ENCODE results near the gene DNAJC18.

DNAJC18 gene

DNA sequence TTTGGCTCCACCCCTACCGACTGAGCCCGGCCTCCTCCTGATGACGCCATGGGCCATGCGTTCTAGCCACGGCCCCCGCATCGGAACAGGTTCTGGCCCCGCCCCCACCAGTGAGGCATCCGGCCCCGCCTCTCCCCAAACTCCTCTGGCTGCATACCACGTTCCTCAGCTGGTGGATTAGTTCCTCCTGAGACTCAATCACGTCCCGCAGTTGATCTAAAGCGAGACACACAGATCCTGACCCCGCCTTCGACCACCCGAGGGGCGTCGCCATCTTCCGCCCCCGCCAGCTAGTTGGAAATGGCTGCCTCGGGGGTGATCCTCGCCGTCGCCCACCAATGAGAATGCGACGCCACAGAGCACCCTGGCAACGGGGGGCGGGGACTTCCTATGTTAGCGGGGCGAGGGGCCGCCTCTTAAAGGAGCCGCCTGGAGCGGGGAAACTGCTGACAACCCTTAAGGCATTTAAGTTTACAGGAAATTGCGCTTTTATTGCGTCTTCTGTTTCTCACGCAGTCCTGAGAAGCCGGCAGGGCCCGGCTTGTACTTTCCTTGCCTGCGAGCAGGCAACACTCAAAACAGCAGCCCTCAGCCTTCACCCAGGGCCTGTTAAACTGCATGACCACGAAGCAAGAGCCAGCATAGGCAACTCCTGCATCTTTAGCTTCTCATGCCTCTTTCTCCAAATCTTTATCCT lies 35.4 kb downstream of the DNAJC18 start, which contains the start of gene SPATA24:
SPATA24 (minus strand) TSS at position 303 of the 697 bp plus-strand sequence; CDS start at position 274, 29 bp downstream.
- DNase-seq (ENCODE audit: low spot score): peak; percentile 98

DNA sequence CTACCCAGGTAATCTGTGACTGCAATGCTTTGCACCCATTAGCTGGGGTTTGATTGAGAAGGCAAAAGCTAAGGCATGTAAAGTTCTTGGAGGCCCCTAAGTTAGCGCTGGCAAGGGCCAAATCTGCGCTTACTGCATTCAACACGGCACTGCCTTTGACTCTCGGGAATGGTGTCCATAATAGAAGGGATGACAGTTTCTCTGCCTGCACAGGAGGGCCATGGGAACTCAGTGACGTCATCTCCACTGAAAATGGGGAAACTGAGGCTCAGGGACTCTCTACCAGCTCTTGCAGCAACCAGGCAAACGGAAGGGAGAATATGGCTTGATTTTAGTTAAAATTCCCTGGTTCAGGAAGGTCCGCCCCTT lies 35.9 kb downstream of the DNAJC18 start:
- no peak for DNase-seq (ENCODE audit: low spot score)

DNA sequence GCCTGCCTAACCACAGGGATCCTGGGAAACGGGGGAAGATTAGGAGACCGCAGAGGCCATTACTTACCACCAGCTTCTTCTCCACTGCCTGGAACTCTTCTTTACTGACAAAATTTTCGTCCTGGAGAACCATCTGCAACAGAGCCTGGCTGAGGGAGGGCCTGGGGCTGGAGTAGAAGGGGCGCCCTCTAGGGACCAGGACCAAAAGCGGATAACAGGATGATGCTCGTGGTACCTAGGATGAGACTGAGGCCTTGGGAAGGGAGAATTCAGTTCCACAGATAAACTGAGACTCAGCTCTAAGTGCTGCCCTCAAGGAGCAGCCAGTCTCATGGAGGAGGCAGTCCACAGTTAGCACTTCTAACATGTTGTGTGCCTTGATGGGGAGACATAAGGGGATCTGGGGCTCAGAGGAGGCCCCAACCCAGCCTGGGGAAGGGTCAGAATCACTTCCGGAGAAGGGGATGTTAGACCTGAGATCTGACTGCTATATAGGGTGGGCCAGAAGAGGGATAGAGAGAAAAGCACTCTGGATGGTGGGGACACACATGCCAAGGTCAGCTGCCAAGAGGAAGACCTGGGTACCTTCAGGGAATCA lies 36.7 kb downstream of the DNAJC18 start:
- no peak for DNase-seq (ENCODE audit: low spot score)

DNA sequence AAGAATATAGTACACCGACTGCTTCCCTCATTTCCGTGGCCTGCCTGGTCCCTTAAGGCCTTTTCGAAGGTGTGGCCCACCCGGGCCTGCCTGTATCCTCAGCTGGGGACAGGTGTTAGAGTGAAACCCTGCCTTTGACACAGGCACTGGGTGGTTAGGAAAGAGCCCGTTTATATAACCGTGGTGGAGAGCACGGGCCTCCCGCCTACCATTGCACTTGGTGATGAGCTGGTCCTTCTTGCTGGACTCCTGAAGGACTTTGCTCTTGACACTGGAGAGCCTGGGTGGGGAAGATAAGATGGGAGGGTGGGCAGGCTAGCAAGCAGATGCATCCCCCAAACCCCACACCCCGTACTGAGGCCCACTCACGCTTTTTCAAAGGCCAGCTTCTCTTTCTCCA lies 37.8 kb downstream of the DNAJC18 start:
- no peak for DNase-seq (ENCODE audit: low spot score)

DNA sequence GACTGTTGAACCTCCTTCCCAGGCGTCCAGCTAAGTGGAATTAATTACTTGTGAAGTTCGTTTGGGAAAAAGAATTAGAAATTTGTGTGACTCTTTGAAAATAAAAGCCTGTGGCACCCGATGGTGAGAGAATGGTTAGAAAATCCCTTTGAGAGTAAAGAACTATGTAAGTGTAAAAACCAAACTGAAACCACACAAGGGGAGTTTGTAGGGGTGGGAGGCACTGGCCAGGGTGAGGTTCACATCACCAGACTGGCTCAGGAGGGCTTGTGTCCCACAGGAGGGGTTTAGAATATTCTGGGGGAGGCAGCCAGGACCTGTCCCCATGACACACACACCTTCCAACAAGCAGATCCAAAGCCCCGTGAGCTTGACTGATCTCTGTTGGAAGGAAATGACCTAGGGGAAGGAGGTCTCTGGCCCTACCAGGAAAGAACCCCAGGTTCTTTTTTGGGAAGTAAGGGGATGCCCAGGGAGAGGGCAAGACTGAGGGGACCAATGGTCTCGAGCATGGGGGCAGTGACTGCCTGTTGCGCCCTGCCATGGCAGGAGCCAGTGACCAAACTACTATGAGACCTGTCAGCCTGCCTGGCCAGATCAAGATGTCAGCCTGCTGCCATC lies 39.7 kb downstream of the DNAJC18 start:
- no peak for DNase-seq (ENCODE audit: low spot score)

DNA sequence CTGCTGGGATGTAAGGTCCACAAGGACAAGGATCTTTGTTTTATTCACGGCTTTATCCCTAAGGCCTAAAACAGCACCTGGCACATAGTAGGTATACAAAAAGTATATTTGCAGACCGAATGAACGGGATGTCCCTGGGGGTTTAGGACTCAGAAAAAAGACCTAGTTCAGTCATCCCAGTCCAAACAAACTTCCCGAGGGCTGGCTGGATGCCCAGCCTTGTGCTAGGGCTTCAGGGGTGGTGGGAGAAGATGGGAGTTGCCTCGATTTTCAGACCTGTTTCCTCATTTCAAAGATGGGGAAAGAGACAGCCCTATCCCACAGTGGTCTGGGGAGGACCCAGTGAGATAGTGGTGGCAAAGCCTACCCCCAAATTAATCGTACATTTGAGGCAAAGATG lies 41.4 kb downstream of the DNAJC18 start:
- no peak for DNase-seq (ENCODE audit: low spot score)

DNA sequence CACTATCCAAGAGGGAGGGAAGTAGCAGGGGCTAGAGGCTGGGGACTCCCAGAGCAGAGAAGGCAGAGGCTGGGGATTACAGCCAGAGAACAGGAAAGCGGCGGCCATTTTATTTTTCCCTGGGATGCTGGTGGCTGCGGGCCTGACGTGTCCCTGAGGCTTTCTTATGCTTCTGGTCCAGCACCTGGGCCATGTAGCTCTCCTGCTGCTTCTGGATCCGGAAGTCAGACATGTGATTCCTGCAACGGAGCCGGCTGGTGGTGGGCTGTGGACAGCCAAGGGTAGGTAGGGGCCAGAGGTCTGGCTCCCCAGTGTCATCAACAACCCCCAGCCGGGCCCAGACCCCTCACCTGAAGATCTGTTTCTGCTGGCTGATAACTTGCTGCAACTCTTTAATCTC lies 42.6 kb downstream of the DNAJC18 start:
- no peak for DNase-seq (ENCODE audit: low spot score)

DNA sequence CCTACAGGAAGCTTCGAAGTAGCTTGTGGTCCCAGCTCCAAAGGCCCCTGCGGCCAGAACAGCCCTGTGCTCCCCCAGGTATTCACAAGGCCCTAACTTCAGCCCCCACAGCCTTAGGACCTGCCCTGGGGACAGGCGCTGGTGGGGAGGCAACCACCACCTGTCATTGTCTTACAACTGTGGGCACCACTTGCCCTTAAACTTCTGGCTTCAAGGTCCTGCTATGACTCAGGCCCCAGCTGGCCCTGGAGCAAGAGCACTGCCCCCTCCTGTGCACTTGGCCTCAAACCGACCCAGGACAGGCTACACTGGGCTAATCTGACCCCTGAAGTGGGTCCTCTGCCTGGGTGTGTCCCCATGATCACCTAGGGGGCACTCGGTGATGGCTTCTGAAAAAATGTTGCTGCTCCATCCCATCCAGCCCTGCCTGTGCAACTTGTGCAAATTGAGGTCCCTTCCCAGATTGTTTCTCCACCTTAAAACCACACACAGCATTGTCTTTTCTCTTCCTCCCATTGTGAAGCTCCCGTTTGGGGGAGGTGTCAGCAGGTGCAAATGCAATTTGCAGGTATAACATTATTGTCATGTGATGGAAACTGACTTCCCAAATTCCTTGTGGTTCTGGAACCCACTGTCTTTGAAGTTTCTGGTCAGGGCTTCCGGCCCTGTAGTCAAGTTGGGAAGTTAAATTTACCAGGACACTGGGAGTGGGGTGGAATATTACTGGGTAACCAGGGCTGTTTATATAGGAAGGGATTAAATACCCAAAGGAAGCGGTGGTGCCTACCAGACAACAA lies 43.3 kb downstream of the DNAJC18 start:
- no peak for DNase-seq (ENCODE audit: low spot score)

DNA sequence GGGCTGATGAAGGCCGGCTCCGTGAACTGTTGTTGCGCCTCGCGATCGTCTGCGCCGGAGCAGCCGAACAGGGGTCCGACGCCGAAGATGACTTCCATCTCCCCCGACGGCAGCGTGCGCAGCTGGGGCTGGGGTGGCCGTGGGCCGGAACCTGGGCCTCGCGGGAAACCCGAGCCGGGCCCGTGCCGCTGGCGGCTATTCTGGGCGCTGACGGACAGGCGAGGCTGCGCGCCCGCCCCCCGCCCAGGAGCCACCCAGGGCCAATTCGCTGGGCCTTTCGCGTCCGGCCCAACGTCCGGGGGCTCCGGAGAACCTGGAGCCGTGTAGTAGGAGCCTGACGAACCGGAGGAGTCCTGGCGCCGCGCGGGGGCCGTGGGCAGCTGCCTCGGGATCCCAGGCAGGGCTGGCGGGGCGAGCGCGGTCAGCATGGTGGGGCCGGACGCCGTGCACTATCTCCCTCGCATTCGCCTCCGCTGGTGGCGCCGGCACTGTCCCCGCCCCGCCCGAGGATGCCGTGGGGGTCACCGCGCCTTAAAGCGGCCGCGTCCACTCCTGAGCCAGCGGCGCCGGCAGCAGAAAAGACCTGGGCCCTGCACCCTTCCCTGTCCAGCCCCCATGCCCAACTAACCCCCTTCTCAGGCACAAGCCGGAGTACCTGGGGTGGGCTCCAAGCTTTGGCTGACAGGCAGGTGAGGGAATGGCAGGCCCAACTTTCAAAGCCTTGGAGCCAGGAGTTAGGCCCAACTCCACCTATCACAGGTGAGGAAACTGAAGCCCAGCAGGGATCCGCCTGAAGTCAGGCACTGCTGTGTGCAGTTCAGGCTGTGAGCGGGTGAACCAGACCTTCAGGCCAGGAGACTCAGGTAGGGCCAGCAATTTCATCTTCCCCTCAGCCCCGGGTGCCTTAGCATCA lies 44.4 kb downstream of the DNAJC18 start, which contains the start of gene PROB1:
PROB1 (minus strand) TSS at position 451 of the 913 bp plus-strand sequence; CDS start at position 428, 23 bp downstream.
- DNase-seq (ENCODE audit: low spot score): peak; percentile 61

DNA sequence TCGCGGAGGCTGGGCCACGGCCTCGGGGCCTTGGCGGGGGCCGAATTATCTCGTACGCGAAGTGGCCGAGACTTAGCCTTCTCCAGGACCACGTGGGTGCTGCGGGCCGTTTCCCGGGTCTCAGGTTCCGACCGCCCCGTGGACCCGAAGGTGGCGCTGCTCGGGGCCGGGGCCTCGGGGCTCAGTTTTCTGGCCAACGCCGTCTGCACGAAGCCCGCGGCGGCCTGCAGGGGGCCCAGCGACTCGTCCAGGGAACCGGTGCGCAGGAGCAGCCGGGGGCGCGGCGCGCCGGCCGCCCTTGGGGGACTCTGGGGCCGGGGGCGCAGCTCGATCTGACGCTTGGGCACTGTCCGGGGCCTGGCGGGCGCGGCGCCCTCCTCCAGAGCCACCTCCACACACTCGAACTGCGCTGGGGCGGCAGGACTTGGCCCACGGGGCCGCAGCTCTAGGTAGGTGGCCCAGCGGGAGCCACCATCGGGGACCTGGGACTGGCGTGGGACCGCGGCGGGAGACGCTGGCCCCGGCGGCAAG lies 45.1 kb downstream of the DNAJC18 start:
- DNase-seq (ENCODE audit: low spot score): peak; percentile 59

DNA sequence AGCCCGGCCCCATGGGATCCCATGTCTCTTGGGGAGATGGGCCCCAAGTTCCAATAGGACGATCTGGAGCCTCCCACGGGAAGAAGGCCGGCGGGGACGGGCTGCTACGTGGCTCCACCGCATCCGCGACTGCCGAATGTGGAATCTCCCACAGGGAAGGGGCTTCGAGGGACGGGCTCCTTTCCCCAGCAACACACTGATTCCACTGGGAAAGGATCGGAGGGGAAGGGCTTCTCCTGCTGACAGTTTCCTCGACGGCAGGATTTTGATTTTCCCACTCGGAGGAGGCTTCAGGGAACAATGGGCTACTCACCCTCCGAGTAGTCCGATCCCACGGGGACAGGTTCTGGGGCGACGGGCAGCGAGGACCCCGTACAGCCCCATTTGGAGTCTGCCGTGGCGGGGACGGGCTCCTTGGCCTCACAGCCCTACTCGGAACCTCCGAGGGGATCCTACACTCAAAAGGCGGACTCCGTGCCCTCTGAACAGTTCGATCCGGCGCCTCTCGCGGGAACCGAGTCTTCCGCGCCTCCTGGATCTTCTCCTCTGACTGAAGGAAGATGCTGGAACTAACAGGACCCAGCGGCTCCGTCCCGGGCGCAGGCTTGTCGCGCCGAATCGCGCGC lies 45.7 kb downstream of the DNAJC18 start:
- no peak for DNase-seq (ENCODE audit: low spot score)

DNA sequence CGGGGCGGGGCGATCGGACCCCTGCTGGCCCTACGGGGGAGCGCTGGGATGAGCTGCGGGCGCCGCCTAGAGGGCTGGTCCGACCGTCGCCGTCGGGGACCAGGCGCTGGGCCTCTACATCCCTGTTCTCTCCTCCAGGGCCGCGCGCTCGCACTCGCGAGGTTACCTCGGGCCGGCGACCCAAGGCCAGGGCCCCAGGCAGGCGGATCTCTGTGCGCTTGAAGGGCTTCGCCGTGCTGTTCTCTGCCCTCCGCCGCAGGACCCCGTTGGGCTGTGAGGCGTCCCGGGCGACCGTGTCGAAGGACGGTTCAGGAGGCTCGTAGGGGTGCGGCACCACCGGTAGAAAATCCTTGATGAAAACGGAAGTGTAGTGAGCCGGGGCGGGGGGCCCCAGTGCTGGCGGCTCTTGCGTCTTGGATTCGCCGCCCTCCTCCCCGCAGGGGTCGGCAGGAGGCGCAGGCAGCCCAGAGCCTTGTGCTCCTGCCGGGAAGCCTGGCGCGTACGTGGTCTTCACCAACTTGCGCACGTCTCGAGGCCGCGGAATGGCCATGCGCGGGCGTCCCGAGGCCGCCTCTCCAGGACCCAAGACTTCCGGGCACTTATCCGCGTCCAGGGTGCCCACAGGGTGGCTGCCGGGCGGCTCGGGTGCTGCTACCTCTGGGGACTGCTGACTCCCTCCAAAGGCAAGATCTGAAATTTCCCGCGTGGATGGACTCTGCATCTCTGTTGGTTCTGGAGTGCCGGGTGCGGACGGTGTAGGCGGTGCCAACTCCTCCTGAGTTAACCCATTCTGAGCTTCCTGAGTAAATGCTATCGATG lies 46.4 kb downstream of the DNAJC18 start:
- DNase-seq (ENCODE audit: low spot score): peak; percentile 70

DNA sequence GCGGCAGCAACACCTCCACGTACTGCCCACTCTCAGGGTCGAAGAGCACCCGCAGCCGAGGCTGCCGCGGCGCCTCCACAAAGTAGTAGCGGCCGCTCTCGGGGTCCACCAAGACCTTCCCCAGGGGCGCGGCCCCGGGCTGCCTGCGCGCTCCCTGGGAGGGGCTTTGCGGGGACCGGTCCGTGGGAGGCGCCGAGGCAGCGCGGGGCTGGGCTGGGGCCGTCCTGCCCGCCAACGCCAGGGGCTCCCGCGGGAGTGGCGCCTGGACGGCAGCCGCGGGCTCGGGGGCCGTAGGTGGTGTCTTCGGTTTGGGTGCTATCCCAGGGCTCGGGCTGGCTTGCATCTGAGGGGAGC lies 47.0 kb downstream of the DNAJC18 start:
- DNase-seq (ENCODE audit: low spot score): no peak

DNA sequence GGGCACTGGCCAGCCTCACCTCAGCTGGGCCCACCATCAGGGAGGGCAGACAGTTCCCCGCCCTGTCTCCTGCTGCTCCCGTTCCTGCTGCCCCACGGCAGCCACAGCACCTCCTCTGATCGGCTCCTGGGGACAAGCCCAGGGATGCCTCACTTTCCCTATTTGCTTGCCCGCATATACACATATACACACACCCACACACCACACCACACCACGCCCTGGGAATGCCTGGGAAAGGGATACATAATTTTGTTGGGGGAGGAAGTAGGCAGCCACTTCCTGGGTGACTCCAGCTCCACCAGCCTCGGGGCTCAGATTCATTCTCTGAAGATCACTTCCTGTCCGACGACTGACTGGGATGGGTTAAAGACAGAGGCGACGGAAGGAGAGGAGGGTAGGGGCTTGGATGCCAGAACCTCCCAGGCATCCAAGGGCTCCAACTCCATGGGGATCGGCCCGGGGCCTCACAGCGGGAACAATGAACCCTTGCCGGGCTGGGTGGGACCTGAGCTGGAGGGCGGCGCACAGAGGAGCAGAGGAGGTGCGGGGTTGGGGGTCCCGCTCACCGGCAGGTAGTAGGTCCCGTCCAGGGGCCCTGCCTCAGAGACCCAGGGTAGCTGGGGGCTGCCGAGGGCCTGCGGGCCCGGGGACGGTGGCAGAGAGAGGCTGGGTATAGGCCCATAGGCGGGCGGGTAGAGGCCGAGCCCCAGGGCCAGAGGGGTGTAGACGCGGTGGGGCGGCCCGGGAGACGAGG lies 47.6 kb downstream of the DNAJC18 start:
- no peak for DNase-seq (ENCODE audit: low spot score)

DNA sequence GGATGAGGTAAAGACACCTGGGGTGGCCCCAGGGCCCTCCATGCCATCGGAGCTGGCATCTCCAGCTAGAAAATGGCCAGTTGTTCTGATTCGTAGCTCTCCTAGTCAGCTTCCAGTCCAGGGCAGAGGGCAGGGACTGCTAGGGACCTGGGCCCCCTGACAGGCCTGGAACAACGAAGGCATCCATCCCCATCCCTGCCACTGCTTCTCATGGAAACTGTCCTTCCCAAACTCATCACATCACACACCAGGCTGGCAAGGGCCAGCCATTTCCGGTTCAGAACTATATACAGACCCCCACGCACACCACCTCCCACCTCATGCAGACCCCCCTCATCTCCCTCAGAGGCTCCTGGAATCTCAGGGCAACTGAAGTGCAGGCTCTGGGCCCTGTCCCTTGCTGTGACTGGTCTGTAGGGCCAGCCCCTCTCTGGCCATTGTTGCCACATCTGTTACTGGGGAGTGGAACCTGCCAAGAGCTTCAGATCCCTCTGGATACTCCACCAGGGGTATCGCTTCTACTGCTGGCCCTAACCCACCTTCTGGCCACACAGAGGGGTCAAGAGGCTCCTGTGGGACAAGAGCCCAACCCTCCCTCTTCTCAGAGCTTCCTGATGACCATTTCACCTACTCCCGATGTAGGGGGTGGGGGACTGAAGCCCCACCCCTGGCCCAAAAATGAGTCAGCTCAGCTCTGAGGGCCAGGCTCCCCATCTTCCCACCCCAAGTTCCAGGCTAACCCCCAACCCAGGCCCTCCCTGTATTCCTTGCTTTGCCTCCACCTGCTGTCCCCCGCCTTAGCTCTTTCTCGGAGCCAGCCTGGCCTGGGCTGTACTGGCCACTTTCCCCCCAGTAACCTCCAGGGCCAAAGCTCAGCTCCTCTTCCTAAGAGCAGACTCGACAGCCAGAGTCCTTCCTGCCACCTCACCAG lies 48.4 kb downstream of the DNAJC18 start:
- no peak for DNase-seq (ENCODE audit: low spot score)

DNA sequence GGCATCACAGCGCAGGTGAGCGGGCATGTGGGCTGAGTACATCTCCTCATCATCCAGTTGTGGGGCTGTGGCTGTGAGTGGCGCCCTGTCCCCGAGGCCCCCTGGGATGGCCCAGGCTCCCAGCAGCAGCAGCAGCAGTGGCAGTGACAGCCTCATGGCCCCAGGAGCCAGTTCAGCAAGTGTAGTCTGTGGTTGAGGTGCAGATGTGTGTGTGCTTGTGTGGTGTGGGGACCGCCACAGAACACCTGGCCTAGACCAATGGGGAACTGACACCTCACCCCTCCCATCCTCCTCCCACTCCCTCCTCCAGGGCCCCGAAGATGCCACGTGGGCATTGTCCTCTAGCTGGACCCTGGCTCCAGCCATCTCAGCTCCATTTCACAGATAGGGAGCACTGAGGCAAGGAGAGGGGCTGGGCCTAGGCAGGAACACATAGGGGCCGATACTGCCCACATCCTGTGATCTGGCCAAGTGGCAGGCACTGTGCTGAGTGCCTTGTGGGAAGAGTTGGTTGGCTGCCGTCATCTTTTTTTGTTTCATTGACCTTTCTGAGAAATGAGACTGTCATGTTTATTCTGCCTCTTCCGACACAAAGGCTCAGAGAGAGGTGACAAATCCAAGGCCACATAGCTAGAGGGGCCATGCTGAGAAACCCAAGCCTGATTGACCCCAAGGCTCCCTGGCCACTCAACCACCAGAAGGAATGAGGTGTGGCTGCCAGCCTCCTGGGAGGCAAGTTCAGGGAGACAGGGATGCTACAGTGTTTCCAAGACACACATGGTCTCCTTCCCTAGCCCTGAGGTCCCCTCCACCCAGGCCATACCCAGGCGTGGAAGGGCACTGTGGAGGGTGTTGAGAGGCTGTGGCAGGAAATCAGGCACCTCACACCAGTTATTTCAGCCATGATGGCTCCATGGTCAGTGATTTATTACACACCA lies 49.4 kb downstream of the DNAJC18 start, which contains the start of gene MZB1:
MZB1 (minus strand) TSS at position 213 of the 938 bp plus-strand sequence; CDS start at position 156, 57 bp downstream.
- no peak for DNase-seq (ENCODE audit: low spot score)
